H7 (cell line): ENCODE results near the gene RAB7A. TPM values are rescaled to one million over a fixed set of nuclear protein-coding genes. Genes with fewer than 3 reads are reported as not detected.

ENCODE experiments used
- DNase-seq: peaks from one replicate; pipeline ENCODE4 v3.0.0; 2012
- H3K27me3 ChIP-seq: 2 replicates; pipeline ENCODE4 v1.6.0; 2011; ENCODE audit warnings: mild to moderate bottlenecking, low read length; ENCODE audit not compliant: control insufficient read depth, insufficient read depth
- H3K36me3 ChIP-seq: replicated peaks from 2 replicates; pipeline ENCODE4 v1.5.1; 2011; ENCODE audit warnings: low read length; ENCODE audit not compliant: control insufficient read depth, insufficient read depth
- H3K4me3 ChIP-seq: 2 replicates; pipeline ENCODE4 v1.5.1; 2011; ENCODE audit warnings: low read depth, mild to moderate bottlenecking, control low read depth, low read length, moderate library complexity; ENCODE audit not compliant: insufficient read depth
- total RNA-seq: library from RNA; depleted of rRNA; stranded (reverse); fragments of >200 nt; shearing (Covaris generic); gene quantifications from 2 replicates; pipeline ENCODE4 v1.2.3, GENCODE V29; 2014

The RAB7A gene
- total RNA-seq, 1 experiment from 2014 or later, result 40.6 TPM

DNA sequence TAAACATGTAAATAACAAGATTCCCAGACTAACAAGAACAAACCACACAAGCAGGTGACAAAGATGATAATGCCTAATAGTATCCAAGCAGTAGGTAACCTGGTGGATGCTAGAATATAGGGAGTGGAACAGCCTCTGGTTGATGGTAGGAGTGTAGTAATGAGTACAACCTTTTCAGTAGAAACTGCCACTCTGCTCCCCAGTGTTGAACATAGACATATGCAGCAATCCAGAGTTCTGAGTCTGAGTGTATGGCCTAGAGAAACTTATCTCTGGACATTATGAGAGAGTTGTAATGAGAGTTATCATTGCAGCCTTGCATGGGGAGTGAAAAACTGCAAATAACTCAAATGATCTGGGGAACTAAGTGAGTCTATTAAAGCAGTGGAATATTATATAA is 77.3 kb downstream of the RAB7A start:
- H3K27me3 ChIP-seq, result no peaks in the 10 kb centered on the region
- no peak for DNase-seq
- peaks cover 24% of the 10 kb centered on the region for H3K36me3 ChIP-seq
- H3K4me3 ChIP-seq, result no peak overlapping the region

DNA sequence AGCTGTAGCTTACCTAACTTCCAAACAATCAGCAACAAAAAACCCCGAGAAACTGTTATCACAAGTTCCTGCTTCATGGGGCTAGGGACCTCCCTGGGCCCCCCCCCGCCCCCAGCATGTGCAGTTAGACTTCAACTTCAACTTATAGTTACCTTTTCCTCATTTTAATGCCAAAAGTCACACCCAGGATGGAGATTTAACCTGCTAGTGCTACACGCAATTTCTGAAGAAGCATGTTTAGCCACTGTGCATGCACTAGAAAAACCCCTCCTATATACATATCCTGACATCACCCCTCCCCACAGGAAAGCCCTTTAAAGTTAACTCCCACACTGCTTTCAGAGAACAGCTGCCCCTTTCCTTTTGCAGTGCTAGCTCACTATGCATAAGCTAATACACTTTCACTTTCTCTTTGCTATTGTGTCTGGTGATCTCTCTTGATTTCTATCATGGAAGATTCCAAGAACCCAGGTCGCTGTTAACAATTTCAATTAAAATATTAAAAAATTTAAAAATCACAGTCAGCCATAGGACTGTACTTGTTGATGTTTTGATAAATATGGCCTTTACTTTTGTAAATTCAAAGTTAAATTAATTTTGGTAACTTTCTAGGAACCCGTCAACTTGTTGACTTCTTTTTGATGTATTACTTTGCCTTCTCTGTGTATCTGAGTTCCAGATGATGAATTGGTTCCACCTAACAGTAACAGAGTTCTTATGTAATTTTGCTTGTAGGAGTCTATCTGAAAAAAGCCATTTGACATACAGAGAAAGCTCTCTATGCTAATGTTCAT is 78.2 kb downstream of the RAB7A start:
- peak; percentile 50 for DNase-seq
- peaks cover 23% of the 10 kb centered on the region for H3K36me3 ChIP-seq
- no peak overlapping the region for H3K4me3 ChIP-seq
- H3K27me3 ChIP-seq, result no peaks in the 10 kb centered on the region

DNA sequence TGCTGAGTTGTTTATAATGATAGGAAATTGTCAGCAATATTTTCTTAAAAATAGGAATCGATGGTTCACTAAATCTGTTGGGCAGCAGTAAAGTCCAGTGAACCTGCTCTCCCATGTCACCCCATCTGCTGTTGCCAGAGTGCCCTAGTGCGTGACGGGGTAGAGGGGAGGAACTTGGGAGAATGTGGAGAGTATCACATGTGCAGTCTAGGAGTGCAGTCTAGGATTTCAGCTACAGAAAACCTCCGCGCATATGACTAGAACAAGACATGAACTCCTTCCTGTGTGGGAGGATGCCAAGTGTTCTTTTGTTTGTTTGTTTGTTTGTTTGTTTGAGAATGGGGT is 78.8 kb downstream of the RAB7A start:
- Histone ChIP-seq H3K27me3 (no peaks in the 10 kb centered on the region), H3K36me3 (peaks cover 20% of the 10 kb centered on the region), H3K4me3 (no peak overlapping the region)
- no peak for DNase-seq

DNA sequence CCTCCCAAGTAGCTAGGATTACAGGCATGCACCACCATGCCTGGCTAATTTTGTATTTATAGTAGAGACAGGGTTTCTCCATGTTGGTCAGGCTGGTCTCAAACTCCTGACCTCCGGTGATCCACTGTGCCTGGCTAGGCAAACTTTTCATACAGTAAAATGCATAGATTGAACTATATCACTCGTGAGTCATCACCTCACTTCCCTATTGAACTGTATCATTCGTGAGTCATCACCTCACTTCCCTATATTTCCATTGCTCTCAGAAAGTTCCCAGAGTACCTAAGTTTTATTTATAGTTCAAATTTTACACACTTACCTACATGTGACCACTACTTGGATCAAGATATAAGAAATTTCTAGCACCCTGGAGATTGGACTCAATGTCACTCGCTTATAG is 79.8 kb downstream of the RAB7A start:
- no peak overlapping the region for H3K4me3 ChIP-seq
- DNase-seq, result no peak
- H3K36me3 ChIP-seq, result peaks cover 23% of the 10 kb centered on the region
- H3K27me3 ChIP-seq, result no peaks in the 10 kb centered on the region

DNA sequence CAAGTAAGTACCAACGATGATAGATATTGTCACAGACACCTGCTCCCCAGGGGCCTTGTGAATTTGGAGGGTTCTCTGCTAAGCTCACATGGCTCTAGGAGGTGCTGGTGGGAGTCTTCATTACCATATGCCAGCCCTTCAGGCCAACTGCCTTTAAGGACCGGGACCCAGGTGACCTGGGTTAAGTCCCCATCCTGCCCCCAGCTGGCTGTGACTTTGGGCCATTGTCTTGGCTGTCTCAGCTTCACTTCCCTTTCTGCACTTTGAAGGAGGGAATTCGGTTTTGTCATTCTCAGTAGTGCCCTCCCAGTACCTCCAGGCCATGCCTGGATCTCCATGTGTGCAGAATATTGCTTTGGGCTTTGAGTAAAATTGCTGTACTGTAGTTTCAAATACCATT is 80.6 kb downstream of the RAB7A start:
- Histone ChIP-seq H3K36me3 (peaks cover 26% of the 10 kb centered on the region), H3K4me3 (no peak overlapping the region), H3K27me3 (no peaks in the 10 kb centered on the region)
- no peak for DNase-seq

DNA sequence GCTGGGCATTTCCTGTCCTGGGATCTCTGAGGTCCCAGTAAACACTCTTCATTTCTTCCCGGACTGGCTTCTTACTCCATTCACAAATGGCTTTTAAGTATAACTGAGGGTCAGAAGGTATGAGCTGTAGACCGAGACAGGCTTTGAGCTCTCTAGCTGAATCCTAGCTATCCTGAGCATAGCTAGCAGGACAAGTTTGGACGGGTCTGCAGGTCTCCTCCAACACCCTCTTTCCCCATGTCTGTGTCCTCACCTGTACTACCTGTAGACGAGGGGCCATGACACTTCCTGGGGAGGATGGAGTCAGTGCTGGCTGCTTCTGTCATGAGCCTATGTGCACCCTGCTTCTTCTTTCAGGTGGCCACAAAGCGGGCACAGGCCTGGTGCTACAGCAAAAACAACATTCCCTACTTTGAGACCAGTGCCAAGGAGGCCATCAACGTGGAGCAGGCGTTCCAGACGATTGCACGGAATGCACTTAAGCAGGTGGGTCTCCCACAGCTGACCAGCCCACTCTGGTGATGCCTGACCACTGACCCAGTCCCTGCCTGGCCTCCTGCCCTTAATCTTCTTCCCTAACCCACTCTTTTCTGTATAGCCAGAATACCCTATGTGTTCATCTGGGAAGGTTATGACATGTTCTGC is 81.3 kb downstream of the RAB7A start:
- H3K4me3 ChIP-seq, result no peak overlapping the region
- H3K36me3 ChIP-seq, result peaks cover 26% of the 10 kb centered on the region
- H3K27me3 ChIP-seq, result no peaks in the 10 kb centered on the region
- no peak for DNase-seq

DNA sequence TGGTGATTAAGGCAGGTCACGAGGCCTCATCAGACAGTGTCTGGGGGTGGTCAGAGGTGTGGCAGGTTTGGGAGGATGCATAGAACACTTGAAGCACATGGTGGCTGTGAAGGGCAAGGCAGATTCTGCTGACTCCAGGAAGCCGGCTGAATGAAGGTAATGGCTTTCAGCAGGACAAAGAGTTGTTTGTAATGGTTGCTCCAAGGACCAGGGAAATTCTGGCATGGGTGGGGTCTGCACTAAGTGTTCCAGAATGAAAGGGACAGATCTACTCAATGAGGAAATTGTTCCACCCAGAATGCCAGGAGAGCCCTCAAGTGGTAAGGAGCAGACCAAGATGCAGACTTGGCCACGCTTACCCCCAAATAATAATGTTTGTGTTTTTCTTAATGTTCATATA is 82.7 kb downstream of the RAB7A start:
- H3K27me3 ChIP-seq, result no peaks in the 10 kb centered on the region
- H3K36me3 ChIP-seq, result peaks cover 38% of the 10 kb centered on the region
- H3K4me3 ChIP-seq, result no peak overlapping the region
- DNase-seq, result no peak

DNA sequence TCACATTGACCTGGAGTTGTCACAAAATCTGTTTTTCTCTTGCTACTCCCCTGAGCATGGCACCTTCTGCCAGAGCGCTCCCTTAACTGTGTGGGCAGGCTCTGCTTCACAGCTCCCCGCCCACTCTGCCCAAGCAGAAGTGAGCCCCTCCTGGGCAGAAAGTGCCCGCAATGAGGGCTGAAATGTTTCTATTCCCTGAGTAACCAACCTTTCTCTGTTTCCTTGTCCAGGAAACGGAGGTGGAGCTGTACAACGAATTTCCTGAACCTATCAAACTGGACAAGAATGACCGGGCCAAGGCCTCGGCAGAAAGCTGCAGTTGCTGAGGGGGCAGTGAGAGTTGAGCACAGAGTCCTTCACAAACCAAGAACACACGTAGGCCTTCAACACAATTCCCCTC is 87.1 kb downstream of the RAB7A start:
- no peaks in the 10 kb centered on the region for H3K27me3 ChIP-seq
- peaks cover 31% of the 10 kb centered on the region for H3K36me3 ChIP-seq
- DNase-seq, result no peak
- H3K4me3 ChIP-seq, result no peak overlapping the region

DNA sequence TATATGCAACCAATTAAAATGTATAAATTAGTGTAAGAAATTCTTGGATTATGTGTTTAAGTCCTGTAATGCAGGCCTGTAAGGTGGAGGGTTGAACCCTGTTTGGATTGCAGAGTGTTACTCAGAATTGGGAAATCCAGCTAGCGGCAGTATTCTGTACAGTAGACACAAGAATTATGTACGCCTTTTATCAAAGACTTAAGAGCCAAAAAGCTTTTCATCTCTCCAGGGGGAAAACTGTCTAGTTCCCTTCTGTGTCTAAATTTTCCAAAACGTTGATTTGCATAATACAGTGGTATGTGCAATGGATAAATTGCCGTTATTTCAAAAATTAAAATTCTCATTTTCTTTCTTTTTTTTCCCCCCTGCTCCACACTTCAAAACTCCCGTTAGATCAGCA is 88.1 kb downstream of the RAB7A start:
- Histone ChIP-seq H3K4me3 (no peak overlapping the region), H3K36me3 (peaks cover 28% of the 10 kb centered on the region), H3K27me3 (no peaks in the 10 kb centered on the region)
- no peak for DNase-seq

DNA sequence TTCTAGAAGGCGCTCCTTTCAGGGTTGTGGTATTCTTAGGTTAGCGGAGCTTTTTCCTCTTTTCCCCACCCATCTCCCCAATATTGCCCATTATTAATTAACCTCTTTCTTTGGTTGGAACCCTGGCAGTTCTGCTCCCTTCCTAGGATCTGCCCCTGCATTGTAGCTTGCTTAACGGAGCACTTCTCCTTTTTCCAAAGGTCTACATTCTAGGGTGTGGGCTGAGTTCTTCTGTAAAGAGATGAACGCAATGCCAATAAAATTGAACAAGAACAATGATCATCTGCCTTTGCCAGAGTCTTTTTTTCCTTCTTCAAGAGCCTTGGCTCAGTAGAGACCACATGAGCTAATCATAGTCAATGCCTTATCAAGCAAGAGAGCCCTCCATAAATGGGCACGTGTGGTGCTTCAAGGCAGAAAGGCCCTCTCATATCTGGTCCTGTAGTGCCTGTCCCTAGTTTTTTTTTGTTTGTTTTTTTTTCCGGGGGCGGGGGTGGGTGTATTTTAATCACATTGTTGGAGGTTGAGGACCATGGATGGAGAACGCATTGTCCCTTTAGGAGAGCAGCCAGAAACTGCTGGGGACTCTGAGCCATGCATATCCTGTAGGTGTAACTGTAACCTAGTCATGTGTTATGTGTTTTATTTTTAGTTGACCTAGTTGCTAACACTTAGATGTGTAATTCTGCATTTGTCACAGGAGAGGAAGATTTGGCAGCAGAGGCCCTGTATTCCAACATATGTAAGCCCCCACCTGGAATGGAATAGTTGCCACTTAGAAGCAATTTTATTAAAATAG is 88.7 kb downstream of the RAB7A start:
- Histone ChIP-seq H3K36me3 (peaks cover 27% of the 10 kb centered on the region), H3K4me3 (no peak overlapping the region), H3K27me3 (no peaks in the 10 kb centered on the region)
- no peak for DNase-seq

DNA sequence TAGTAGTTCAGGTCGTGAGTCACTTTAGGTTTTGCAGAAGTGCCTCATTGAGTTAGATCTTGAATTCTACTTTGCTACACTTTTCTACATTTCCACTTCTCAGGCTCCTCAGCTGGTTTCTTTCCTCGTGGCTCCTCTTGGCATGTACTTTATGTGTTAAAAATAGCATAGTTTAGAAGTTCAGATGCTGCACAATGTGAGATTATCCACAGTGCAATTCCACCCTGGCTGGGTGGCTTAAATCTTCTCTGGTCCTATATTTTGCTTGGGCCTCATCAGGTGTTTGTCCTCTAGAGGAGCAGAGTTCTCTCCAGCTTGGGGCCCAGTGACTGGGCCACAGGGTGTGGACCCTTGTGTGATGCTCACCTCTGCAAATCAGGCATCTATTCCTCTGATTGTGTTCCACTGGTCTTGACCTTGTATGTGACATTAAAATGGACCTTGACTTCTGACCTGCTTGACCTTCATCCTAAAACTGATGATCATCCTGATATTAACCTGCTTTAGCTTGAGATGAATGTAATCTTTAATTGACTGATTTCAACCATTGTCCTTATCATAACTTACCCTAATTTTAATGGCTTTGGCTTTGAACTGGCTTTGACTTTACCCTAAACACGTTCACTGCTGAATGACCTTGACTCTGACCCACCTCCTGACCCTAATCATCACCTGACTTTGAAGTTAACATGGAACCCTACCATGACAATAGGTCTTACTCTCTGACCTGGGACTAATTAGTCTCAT is 89.5 kb downstream of the RAB7A start:
- H3K4me3 ChIP-seq, result no peak overlapping the region
- H3K27me3 ChIP-seq, result no peaks in the 10 kb centered on the region
- H3K36me3 ChIP-seq, result peaks cover 24% of the 10 kb centered on the region

DNA sequence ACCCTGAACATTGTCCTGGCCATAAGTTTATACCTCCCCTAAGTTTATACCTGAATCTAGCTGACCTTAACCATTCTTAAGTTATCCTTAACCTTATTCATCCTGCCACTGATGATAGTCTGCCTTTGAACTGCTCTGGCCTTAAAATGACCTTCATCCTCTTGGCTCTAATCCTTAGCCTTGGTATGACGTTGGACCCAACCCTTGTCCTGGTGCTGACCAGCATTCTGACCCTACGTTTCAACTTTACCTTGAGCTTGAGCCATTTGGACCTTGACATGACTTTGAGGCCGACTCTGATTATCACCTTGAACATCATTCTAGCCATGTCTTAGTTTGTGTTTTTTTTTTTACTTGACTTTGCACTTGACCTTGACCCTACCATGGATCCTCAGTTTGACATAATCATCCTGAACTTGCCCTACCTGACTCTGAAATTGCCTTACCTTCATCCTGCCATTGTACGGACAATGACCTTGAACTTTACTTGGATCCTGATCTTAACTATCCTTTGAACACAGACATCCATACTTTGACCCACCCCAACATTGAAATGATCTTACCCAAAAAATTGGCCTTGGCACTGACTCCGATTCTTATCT is 92.3 kb downstream of the RAB7A start:
- H3K27me3 ChIP-seq, result no peaks in the 10 kb centered on the region
- no peak for DNase-seq
- H3K4me3 ChIP-seq, result no peak overlapping the region
- H3K36me3 ChIP-seq, result peaks cover 12% of the 10 kb centered on the region

More for the DNA sequence above, 89.5 kb downstream of the RAB7A start:
- DNase-seq, result no peak

DNA sequence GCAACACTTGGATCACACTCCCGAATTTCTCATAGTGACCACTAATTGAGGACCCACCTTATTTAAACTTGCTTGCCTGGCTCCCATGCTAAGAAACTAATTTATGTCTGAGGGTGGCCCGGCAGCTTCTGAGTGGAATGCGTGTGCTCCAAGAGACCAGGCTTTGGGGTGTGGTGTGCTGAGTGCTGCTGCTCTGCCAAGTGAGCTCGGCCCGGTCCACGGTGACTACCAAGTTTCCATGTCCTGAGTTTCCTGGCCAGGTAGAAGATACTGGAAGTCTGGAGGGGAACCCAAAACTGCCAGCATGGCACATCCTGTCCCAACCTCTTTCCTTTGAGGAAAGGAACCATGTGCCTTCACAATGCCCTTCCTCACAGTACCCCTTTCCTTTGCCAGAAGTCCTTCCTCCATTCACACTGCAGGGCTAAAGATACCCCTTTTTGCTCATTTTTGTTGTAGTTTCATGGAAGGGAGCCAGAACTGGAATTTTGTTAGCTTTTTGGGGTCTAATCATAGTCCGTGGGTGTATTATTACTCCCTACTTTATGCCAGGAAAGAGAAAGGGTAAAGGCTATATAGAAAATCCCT is 94.4 kb downstream of the RAB7A start:
- H3K36me3 ChIP-seq, result peaks cover 7% of the 10 kb centered on the region
- DNase-seq, result no peak

DNA sequence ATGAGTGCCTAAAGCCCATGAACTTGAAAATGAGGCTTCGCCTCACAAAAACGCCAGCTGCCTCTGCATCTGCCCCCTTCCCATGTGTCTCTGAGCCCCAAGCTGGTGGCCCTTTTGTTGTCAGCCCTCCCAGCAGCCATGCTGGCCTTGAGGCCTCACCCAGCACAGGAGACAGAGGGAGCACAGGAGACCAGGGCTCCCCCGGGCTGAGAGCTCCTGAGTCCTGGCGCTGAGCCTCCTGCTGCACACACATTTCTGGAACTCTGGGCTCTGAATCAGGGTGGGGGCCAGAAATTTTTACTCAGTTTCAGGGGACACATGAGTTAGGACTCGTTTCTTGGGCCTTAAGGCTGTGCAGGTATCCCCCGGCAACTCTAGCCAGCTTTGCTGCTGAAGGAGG is 97.0 kb downstream of the RAB7A start:
- DNase-seq, result no peak
- Histone ChIP-seq H3K27me3 (no peaks in the 10 kb centered on the region), H3K4me3 (no peak overlapping the region), H3K36me3 (no peaks in the 10 kb centered on the region; the same call in 1 of the 2 replicates)

More for the DNA sequence above, 94.4 kb downstream of the RAB7A start:
- Histone ChIP-seq H3K27me3 (no peaks in the 10 kb centered on the region), H3K4me3 (no peak overlapping the region)
